Measurements from ENCODE around the gene MYH1. TPM values are rescaled to one million over a fixed set of nuclear protein-coding genes. Genes with fewer than 3 reads are reported as not detected.

Gene MYH1
- total and polyA plus RNA-seq, 10 of the 15 experiments (the other 5 are each of a cell fraction or from before 2014, with no cell fraction given) = 0.01 TPM; not detected in 9

GRCh38 chr17:10482252-10482651 lies 36.1 kb downstream of the MYH1 start:
- ATAC-seq (no peak), DNase-seq (ENCODE audit: low read depth, low spot score) (no peak), FAIRE-seq (no peak)
- TF ChIP-seq RAD51 (IDR thresholded peaks at IDR 0.05) (no peak), PAX5 (IDR thresholded peaks at IDR 0.05; ENCODE audit: borderline replicate concordance, low read depth, low read length) (no peak), SMARCA5 (IDR thresholded peaks at IDR 0.05) (no peak), POU2F2 (IDR thresholded peaks at IDR 0.05; ENCODE audit: borderline replicate concordance, low read depth, low read length) (no peak), USF1 (IDR thresholded peaks at IDR 0.05; ENCODE audit: borderline replicate concordance, extremely low read length, insufficient read depth, low read depth, low read length) (no peak), JUNB (IDR thresholded peaks at IDR 0.05) (no peak), ELK1 (IDR thresholded peaks at IDR 0.05; ENCODE audit: low read depth, low read length) (no peak), NR2C2 (IDR thresholded peaks at IDR 0.05; ENCODE audit: borderline replicate concordance, control insufficient read depth, insufficient read length, low read depth) (no peak), REST (IDR thresholded peaks at IDR 0.05; ENCODE audit: low read depth, low read length) (no peak), MYB (IDR thresholded peaks at IDR 0.05; ENCODE audit: borderline replicate concordance, low read depth, low read length) (no peak), ZBTB4 (CRISPR knock-in tag; IDR thresholded peaks at IDR 0.05) (no peak)
- H3K27me3 ChIP-seq (replicated peaks in 1 of 2; ENCODE audit: control insufficient read depth in 2 of 2, insufficient read depth in 2 of 2, low read length in 1 of 2) = no peaks in the 10 kb centered on the region
- ChIA-PET CTCF (no interaction called here), SMC1A (ENCODE audit: uncharacterized antibody, unreplicated experiment) (no interaction called here), POLR2A (no interaction called here), RAD21 (ENCODE audit: unreplicated experiment) (no interaction called here)
- H2AFZ ChIP-seq (ENCODE audit: control insufficient read depth, low read depth, low read length) = no peak overlapping the region
- H3K9me3 ChIP-seq (replicated peaks; ENCODE audit: control insufficient read depth, insufficient read depth, low read length) = no peaks in the 10 kb centered on the region; the same call in 2 of the 3 replicates
- no peaks in the 10 kb centered on the region for H3K4me1 ChIP-seq (ENCODE audit: control insufficient read depth, insufficient read depth, low read length)
- 0% methylated on average over 1 of the region's 1 CpG for WGBS (ENCODE audit: insufficient coverage, insufficient replicate concordance, low lambda C conversion rate, missing lambda C conversion rate)
- no peaks in the 10 kb centered on the region for H3K79me2 ChIP-seq (ENCODE audit: control insufficient read depth, insufficient read depth, low read length)
- in situ Hi-C loops (cut with MboI) (no loop called here), intact Hi-C loops (cut with micrococcal nuclease; ENCODE audit: unreplicated experiment) (no loop called here)
- no peak overlapping the region for H3K27ac ChIP-seq (ENCODE audit: control insufficient read depth, insufficient read depth)
- no peaks in the 10 kb centered on the region for H3K36me3 ChIP-seq (ENCODE audit: control insufficient read depth in 2 of 2, insufficient read depth in 2 of 2, low read length in 1 of 2)
- H3K9ac ChIP-seq (ENCODE audit: control insufficient read depth, insufficient read depth, low read length) = no peak overlapping the region
- H3K4me3 ChIP-seq = no peak overlapping the region
- H4K20me1 ChIP-seq (ENCODE audit: control insufficient read depth, insufficient read depth) = no peaks in the 10 kb centered on the region
- H3K4me2 ChIP-seq (ENCODE audit: control insufficient read depth, insufficient read depth) = no peak overlapping the region
- BruUV-seq (replicated peaks) = no TSS peak
